Cortex of kidney (tissue), 1 donor: ENCODE data around the gene ZNF560.
"Not testable (repeated sequence)": the region's sequence is repeated elsewhere in the genome, so short reads cannot be mapped to it uniquely, and the experiment has no call there.

Experiments
- DNase-seq: peaks from one replicate; lab custom pipeline; 2025; lab: John Stamatoyannopoulos, UW

ZNF560 gene

DNA sequence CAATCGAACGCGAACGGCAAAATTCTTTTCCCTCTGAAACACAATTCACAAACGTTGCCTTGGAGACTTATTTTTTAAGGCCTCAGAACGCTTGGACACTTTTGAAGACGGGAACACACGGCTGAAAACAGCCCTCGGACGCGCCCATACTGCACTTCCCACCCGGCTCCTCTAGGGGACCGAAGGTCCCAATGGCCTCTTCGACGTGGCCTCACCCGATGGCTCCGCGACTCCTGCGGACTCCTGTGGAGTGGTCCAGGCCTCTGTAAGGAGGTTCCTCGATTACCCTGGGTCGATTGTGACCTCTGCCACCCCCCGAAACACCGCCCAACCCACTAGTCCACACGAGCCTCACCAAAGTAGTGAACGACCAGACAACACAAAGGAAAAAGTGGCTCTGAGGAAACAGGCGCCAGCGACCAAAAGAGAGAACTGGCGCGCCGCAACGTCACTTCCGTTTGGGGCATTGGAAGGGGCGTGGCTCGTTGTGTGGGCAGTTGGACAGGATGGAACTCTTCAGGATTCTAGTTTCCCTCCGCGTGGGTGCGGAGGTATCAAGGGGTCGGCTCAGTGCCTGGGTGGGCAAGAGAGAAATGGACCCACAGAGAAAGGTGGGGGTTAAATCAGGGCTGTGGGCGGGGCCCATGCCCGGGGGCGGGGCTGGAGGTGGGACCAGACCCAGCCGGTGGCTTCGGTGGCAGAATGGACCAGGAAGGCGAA, at the start of gene ZNF560:
TSS of gene ZNF560 (minus strand) at position 434 of the 720 bp plus-strand sequence. CDS start 23,303 bp downstream, outside the sequence.
- no peak for DNase-seq

DNA sequence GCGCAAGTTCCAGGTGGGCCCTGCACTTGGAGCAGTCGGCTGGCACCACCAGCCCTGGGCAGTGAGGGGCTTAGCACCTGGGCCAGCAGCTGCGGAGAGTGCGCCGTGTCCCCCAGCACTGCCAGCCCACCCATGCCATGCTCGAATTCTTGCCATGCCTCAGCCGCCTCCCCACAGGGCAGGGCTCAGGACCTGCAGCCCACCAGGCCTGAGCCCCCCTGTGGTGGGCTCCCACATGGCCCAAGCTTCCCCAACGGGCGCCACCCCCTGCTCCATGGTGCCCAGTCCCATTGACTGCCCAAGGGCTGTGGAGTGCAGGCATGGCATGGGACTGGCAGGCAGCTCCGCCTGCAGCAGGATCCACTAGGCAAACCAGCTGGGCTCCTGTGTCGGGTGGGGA, 49.5 kb upstream of the ZNF560 start:
- no peak for DNase-seq

DNA sequence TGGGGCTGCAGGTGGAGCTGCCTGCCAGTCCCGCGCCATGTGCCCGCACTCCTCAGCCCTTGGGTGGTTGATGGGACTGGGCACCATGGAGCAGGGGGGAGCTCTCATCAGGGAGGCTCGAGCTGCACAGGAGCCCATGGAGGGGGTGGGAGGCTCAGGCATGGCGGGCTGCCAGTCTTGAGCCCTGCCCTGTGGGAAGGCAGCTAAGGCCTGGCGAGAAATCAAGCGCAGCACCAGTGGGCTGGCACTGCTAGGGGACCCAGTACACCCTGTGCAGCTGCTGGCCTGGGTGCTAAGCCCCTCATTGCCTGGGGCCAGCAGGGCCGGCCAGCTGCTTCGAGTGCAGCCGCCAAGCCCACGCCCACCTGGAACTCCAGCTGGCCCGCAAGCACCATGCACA, 42.9 kb upstream of the ZNF560 start:
- DNase-seq, result not testable (repeated sequence)

- not testable (repeated sequence) for DNase-seq
Measured at GRCh38 chr19:9539921-9540320, 41.5 kb upstream of the ZNF560 start.

DNA sequence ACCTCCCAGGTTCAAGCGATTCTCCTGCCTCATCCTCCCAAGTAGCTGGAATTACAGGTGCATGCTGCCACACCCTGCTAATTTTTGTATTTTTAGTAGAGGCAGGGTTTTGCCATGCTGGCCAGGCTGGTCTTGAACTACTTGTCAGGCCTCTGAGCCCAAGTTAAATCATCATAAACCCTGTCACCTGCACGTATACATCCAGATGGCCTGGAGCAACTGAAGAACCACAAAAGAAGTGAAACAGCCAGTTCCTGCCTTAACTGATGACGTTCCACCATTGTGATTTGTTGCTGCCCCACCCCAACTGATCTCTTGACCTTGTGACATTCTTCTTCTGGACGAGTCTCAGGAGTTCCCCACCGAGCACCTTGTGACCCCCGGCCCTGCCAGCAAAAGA, 40.8 kb upstream of the ZNF560 start:
- DNase-seq, result not testable (repeated sequence)

GRCh38 chr19:9538183-9539058, 40.0 kb upstream of the ZNF560 start, which contains the start of gene ZNF426:
Gene ZNF426, minus strand, starts transcription at chr19:9538645. Its CDS starts 2,413 bp downstream, at chr19:9536232.
- no peak for DNase-seq

GRCh38 chr19:9535934-9536333, 37.5 kb upstream of the ZNF560 start:
- DNase-seq, result no peak

- DNase-seq, result no peak
Measured at GRCh38 chr19:9531933-9532332, 33.5 kb upstream of the ZNF560 start.

DNA sequence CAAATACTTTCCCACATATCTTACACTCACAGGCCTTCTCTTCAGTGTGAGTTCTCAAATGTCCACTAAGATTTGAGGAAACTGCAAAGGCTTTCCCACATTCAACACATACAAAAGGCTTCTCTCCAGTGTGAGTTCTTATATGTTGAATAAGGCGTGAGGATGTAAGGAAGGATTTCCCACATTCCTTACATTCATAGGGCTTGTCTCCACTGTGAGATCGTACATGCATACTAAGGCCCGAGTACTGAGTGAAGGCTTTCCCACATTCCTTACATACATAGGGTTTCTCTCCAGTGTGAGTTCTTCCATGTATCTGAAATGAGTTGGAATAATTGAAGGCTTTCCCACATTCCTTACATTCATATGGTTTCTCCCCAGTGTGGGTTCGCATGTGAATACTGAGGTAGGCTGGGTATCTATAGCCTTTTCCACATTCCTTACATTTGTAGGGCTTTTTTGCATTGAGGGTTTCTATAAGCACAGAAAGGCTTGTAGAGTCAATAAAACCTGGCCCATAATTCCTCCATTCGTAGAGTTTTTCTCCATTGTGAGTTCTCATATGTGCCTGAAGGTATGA, 30.4 kb upstream of the ZNF560 start:
- no peak for DNase-seq

- DNase-seq, result no peak
Measured at GRCh38 chr19:9523885-9524474, 25.6 kb upstream of the ZNF560 start.

DNA sequence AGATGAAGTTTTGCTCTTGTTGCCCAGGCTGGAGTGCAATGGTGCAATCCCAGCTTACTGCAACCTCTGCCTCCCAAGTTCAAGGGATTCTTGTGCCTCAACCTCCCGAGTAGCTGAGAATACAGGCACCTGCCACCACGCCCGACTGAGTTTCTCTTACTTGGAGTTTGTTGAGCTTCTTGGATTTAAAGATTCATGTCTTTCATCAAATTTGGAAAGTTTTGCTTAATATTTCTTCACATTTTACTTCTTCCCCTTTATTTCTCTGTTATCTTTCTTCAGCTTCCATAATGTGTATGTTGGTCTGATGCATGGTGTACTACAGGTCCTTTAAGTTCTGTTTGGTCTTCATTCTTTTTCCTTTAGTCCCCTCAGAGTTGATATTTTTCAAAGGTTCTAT, 8.9 kb upstream of the ZNF560 start:
- DNase-seq, result no peak

DNA sequence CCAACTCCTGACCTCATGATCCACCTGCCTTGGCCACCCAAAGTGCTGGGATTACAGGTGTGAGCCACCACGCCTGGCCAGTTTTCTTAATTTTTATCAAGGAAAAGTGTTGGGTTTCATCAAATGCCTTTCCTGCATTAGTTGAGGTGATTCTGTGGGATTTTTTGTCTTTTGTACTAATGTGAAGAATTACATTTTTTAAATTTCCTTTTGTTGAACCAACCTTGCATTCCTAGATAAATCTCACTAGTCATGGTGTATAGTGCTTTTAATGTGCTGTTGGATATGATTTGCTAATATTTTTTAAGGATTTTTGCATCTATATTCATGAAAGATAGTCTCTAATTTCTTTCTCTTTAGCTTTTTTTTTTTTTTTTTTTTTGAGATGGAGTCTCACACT, 2.4 kb upstream of the ZNF560 start:
- DNase-seq, result no peak

GRCh38 chr19:9494096-9494495, 4.3 kb downstream of the ZNF560 start:
- no peak for DNase-seq

DNA sequence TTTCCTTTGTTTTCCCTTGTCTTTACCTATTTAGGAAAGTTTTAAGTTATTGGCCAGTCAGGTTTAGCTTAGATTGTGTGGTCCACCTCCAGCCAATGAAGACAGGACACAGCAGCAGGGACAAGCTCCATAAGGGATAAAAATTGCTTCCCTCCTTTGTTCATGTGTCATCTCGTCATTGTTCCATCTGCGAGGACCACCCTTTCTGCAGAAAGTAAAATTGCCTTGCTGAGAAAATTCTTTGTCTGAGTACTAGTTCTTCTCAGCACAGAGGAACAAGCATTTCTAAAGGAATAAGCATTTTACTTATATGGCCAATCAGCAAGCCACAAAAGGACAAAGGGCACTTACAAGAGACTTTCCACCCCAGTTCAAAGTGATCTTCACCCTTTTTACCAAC, 11.4 kb downstream of the ZNF560 start:
- DNase-seq, result no peak

- no peak for DNase-seq
Measured at GRCh38 chr19:9485140-9485539, 13.3 kb downstream of the ZNF560 start.

DNA sequence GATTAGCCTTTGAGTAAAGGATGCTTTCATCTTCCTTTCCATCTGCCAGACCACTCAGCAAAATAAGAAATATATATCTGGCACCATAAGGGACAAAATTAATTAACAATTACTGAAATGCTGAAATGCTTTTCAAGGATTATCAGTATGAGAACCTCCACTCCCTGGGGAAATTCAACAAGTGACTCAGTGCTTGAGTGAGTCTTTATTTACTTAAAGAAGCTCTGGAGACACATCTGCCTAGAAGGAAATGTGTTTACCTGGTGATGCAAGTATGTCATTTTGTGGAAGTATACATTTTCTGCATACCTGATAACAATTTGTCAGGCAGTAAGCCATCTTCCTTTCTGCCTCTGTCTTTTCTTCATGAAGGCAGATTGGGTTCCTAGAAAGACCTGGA, 23.4 kb downstream of the ZNF560 start:
- no peak for DNase-seq

- no peak for DNase-seq
Measured at GRCh38 chr19:9467161-9467560, 31.3 kb downstream of the ZNF560 start.

DNA sequence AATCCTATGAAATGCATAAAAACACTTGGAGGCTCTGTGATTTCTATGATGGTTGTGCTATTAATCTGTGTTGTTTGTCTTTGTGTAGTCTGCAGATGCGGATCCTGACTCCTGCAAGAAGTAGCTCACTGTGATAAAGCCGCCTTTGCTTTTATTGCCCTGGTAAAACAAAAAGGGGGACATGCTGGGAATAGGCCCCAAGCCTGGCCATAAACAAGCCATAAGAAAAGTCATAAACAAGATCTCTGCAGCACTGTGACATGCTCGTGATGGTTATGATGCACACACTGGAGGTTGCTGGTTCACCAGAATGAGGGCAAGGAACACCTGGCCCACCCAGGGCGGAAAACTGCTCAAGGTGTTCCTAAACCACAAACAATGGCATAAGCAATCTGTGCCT, 36.5 kb downstream of the ZNF560 start:
- no peak for DNase-seq

DNA sequence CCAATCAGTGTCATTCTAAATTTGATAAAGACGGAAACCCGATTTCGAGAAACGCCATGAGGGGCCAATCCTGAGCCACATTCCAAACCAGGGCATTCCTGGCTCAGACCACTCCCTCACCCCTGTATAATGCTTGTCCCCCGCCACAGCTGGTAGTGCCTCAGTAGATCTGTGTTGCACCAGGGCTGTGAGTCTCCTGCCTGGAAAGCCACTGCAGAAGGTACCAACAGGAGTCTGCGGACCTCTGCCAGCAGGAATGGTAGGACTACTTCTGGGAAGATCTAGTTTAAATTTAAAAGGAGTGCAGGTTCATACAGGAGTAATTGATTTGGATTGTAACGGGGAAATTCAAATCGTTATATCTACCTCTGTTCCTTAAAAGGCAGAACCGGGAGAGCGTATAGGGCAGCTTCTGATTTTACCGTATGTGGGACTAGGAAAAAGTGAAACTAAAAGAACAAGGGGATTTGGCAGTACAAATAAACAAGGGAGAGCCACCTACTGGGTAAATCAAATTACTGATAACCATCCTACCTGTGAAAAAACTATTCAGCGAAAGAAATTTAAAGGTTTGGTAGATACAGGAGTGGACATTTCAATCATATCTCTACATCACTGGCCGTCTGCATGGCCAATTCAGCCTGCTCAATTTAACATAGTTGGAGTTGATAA, 42.3 kb downstream of the ZNF560 start:
- no peak for DNase-seq

GRCh38 chr19:9453953-9454352, 44.5 kb downstream of the ZNF560 start:
- no peak for DNase-seq

DNA sequence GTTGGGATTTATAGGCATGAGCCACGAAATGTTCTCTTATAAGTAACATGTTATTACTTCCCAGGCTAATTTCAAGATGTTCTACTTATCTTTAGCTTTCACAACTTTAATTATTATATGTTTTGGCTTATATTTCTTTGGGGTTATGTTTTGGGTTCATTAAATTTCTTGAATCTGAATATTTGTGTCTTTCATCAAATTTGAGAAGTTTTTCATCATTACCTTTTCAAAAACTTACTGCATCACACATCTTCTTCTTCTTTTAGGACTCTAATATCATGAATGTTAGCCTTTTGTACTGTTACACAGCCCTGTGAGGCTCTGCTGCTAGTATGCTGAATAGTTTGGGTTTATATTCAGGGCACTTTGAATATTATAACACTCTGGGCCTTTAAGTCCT, 53.4 kb downstream of the ZNF560 start:
- DNase-seq, result no peak

- no peak for DNase-seq
Measured at GRCh38 chr19:9436358-9436757, 62.1 kb downstream of the ZNF560 start.
